NCI-H2029 treated with DMSO at 0.1 percent for 48 hours (cell line): ENCODE measurements around the gene XYLT1.

Experiments used
- DNase-seq: peaks from one replicate; lab custom pipeline; 2025; lab: John Stamatoyannopoulos, UW

XYLT1 gene

GRCh38 chr16:17225541-17225940 is 245.2 kb downstream of the XYLT1 start:
- no peak for DNase-seq

- peak; percentile 28 for DNase-seq
These were observed 245.9 kb downstream of the XYLT1 start for GRCh38 chr16:17224879-17225281.

- DNase-seq = no peak
These were observed 246.4 kb downstream of the XYLT1 start for GRCh38 chr16:17224350-17224749.

- no peak for DNase-seq
These were observed 247.2 kb downstream of the XYLT1 start for GRCh38 chr16:17223576-17223975.

GRCh38 chr16:17222871-17223401 is 247.8 kb downstream of the XYLT1 start:
- no peak for DNase-seq

GRCh38 chr16:17219991-17220390 is 250.8 kb downstream of the XYLT1 start:
- peak; percentile 20 for DNase-seq

GRCh38 chr16:17215936-17216335 is 254.8 kb downstream of the XYLT1 start:
- no peak for DNase-seq

- no peak for DNase-seq
These were observed 255.5 kb downstream of the XYLT1 start for GRCh38 chr16:17215306-17215705.

GRCh38 chr16:17213974-17214373 is 256.8 kb downstream of the XYLT1 start:
- DNase-seq = no peak

GRCh38 chr16:17213025-17213424 is 257.7 kb downstream of the XYLT1 start:
- no peak for DNase-seq

GRCh38 chr16:17212606-17213005 is 258.2 kb downstream of the XYLT1 start:
- DNase-seq = no peak

- no peak for DNase-seq
These were observed 259.0 kb downstream of the XYLT1 start for GRCh38 chr16:17211797-17212196.

GRCh38 chr16:17206712-17207111 is 264.0 kb downstream of the XYLT1 start:
- no peak for DNase-seq

- DNase-seq = peak; percentile 85
These were observed 265.2 kb downstream of the XYLT1 start for GRCh38 chr16:17205279-17206211.

GRCh38 chr16:17204644-17205043 is 266.1 kb downstream of the XYLT1 start:
- DNase-seq = no peak

GRCh38 chr16:17204206-17204605 is 266.6 kb downstream of the XYLT1 start:
- DNase-seq = no peak

- DNase-seq = no peak
These were observed 267.3 kb downstream of the XYLT1 start for GRCh38 chr16:17203424-17203823.

- no peak for DNase-seq
These were observed 271.6 kb downstream of the XYLT1 start for GRCh38 chr16:17199135-17199534.

GRCh38 chr16:17196526-17196925 is 274.2 kb downstream of the XYLT1 start:
- DNase-seq = no peak

- DNase-seq = no peak
These were observed 276.5 kb downstream of the XYLT1 start for GRCh38 chr16:17194190-17194780.

GRCh38 chr16:17193566-17194100 is 277.1 kb downstream of the XYLT1 start:
- DNase-seq = no peak

GRCh38 chr16:17184026-17184425 is 286.7 kb downstream of the XYLT1 start:
- DNase-seq = no peak
